Tibial nerve (tissue), 4 donors: ENCODE data around the gene PSMB11. TPM values are rescaled to one million over a fixed set of nuclear protein-coding genes. Genes with fewer than 3 reads are reported as not detected.
"Not testable (repeated sequence)": the region's sequence is repeated elsewhere in the genome, so short reads cannot be mapped to it uniquely, and the experiment has no call there.

Source experiments
- DNase-seq, 2 donors: peaks; one replicate each; pipeline ENCODE4 v3.0.0-alpha.2; 2019; ENCODE audit warnings: low spot score in 2 of 2
- H3K27ac ChIP-seq, 4 donors: fragments of 200-600 bp; sonication (generic) in 3 of 4; one replicate each; pipeline ENCODE4 v1.5.1; 2017 to 2019; ENCODE audit warnings: mild to moderate bottlenecking in 1 of 4
- H3K27me3 ChIP-seq, 2 donors: fragments of 200-600 bp; sonication (generic) in 1 of 2; one replicate each; pipeline versions ENCODE4 v1.5.1 to v1.6.0; 2017 to 2019
- H3K36me3 ChIP-seq, 3 donors: fragments of 200-600 bp; sonication (generic); one replicate each; pipeline ENCODE4 v1.5.1; 2018 to 2019
- H3K4me1 ChIP-seq, 4 donors: fragments of 200-600 bp; sonication (generic) in 3 of 4; one replicate each; pipeline ENCODE4 v1.5.1; 2017 to 2019
- H3K4me3 ChIP-seq, 4 donors: fragments of 200-600 bp; sonication (generic) in 3 of 4; one replicate each; pipeline ENCODE4 v1.5.1; 2017 to 2019; ENCODE audit warnings: mild to moderate bottlenecking in 1 of 4, moderate library complexity in 1 of 4
- H3K9me3 ChIP-seq, 4 donors: fragments of 200-600 bp; sonication (generic) in 3 of 4; one replicate each; pipeline ENCODE4 v1.5.1; 2017 to 2019
- EP300 ChIP-seq, 2 donors: sonication (generic); formaldehyde crosslinking; IDR thresholded peaks; one replicate each; pipeline ENCODE4 v1.6.1; 2017; ENCODE audit warnings: antibody characterized with exemption in 2 of 2, mild to moderate bottlenecking in 1 of 2
- POLR2A ChIP-seq, 2 donors: fragments of 450-650 bp; IDR thresholded peaks; one replicate each; pipeline ENCODE4 v1.6.1; 2017; ENCODE audit warnings: antibody characterized with exemption in 2 of 2, mild to moderate bottlenecking in 2 of 2, moderate library complexity in 2 of 2
- WGBS, 2 donors: methylation state at CpG; one replicate each; pipeline ENCODE4 v1.1.5; 2018; 5-methylcytosine and 5-hydroxymethylcytosine counted together
- total RNA-seq, 4 donors: library from RNA; depleted of rRNA; stranded (reverse); fragments of >200 nt; gene quantifications; one replicate each; pipeline ENCODE4 v1.1.0, GENCODE V29; 2016
- TF ChIP-seq, protein P1 (sequence below), 5 experiments: fragments of 200-600 bp in 3 of 5; fragments of 450-650 bp in 2 of 5; sonication (generic) in 3 of 5; IDR thresholded peaks; one replicate each; pipeline ENCODE4 v1.5.1; 2016 to 2019; ENCODE audit warnings: antibody characterized with exemption in 5 of 5, mild to moderate bottlenecking in 3 of 5, moderate library complexity in 2 of 5

Gene PSMB11
- total RNA-seq, 4 donors from 2014 or later = not detected

GRCh38 chr14:23002592-23002991, 39.4 kb upstream of the PSMB11 start:
- no peak overlapping the region for H3K4me3 ChIP-seq
- peaks cover 0 to 17% (median 0%) of the 10 kb centered on the region in 3 donors for H3K36me3 ChIP-seq
- no peaks in the 10 kb centered on the region for H3K9me3 ChIP-seq
- peaks cover 0 to 11% (median 3%) of the 10 kb centered on the region in 4 donors for H3K4me1 ChIP-seq
- no peak overlapping the region for H3K27ac ChIP-seq
- DNase-seq = no peak
- TF ChIP-seq EP300 (IDR thresholded peaks at IDR 0.05) = no peak
- TF ChIP-seq, protein P1, sequence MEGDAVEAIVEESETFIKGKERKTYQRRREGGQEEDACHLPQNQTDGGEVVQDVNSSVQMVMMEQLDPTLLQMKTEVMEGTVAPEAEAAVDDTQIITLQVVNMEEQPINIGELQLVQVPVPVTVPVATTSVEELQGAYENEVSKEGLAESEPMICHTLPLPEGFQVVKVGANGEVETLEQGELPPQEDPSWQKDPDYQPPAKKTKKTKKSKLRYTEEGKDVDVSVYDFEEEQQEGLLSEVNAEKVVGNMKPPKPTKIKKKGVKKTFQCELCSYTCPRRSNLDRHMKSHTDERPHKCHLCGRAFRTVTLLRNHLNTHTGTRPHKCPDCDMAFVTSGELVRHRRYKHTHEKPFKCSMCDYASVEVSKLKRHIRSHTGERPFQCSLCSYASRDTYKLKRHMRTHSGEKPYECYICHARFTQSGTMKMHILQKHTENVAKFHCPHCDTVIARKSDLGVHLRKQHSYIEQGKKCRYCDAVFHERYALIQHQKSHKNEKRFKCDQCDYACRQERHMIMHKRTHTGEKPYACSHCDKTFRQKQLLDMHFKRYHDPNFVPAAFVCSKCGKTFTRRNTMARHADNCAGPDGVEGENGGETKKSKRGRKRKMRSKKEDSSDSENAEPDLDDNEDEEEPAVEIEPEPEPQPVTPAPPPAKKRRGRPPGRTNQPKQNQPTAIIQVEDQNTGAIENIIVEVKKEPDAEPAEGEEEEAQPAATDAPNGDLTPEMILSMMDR (IDR thresholded peaks at IDR 0.05) = no peak
- TF ChIP-seq POLR2A (IDR thresholded peaks at IDR 0.05) = no peak
- H3K27me3 ChIP-seq = no peaks in the 10 kb centered on the region
- 76 to 94% methylated on average over 3 of the region's 3 CpGs for WGBS, 2 donors

DNA sequence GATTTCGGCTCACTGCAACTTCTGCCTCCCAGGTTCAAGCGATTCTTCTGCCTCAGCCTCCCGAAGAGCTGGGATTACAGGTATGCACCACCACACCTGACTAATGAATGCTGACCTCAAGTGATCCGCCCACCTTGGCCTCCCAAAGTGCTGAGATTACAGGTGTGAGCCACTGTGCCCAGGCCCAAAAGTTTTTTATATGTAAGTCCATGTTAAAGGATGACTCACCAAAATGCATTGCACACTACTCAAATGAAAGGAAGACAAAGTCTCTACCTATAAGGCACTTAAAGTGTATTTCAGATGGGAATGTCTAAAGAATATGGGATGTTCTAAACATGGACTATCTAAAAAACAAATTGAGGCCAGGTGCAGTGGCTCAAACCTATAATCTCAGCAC, 37.7 kb upstream of the PSMB11 start:
- not testable (repeated sequence) for H3K27me3 ChIP-seq, H3K27ac ChIP-seq, H3K36me3 ChIP-seq, H3K4me3 ChIP-seq, H3K9me3 ChIP-seq, DNase-seq
- WGBS, 2 donors = 94 to 95% methylated on average over 4 of the region's 4 CpGs
- peaks cover 0 to 25% (median 5%) of the 10 kb centered on the region in 4 donors for H3K4me1 ChIP-seq

DNA sequence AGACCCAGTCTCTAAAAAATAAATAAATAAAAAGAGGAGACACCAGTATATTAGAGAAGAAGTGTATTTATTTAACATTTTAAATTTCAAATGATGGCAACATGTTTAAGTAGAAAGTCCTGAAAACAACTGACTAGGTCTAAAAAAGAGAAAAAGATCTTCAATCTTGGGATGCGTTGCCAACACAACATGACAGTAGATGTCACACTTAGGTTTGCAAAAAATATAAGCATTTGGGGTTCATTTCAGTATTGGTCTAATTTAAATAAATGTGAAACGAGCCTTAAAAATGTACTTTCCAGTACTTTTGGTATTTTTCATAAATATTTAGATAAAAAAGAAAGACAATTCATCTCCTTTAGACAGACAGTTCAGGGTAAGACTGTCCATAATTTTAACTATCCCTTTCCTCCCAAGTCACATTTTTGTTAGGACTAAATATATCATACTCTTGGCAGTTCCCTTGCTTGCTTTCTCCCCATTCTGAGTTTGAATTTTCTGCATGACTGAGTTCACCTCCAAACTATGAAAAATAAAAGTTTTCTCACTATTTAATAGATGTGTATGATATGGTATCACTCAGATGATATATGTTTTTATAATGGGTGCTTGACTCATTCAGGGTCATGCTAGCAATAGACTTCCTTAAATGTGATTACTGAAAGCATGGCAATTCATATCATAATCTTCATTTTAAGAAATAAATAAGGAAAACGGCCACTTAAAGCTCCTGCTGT, 36.4 kb upstream of the PSMB11 start:
- H3K27ac ChIP-seq = peak overlapping the region in 3 of 4 donors; percentile 91 to 97 (median 96)
- 70 to 72% methylated on average over 3 of the region's 3 CpGs for WGBS, 2 donors

DNA sequence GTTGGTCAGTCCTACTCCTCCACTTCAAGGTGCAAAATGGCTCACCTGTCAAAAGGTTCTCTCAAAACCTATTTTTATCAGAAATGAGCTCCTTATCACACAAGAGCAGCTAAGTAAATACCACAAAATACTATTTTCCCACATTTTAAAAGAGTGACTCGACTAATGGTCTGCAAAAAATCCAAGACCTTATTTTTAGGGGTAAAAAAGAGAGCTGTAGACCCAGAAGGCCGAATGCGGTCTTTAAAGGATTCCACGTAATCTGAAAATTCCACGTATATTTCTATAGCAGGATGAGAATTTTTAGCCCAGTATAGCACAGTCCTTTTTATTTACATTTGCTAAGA, 35.9 kb upstream of the PSMB11 start:
- DNase-seq = no peak

More for the DNA sequence above, 36.4 kb upstream of the PSMB11 start:
- no peak for DNase-seq
- Histone ChIP-seq H3K4me1 (peaks cover 0 to 33% (median 5%) of the 10 kb centered on the region in 4 donors), H3K4me3 (no peak overlapping the region), H3K36me3 (no peaks in the 10 kb centered on the region), H3K9me3 (no peaks in the 10 kb centered on the region), H3K27me3 (no peaks in the 10 kb centered on the region)
- TF ChIP-seq, protein P1 (IDR thresholded peaks at IDR 0.05) = no peak
- TF ChIP-seq POLR2A (IDR thresholded peaks at IDR 0.05) = no peak
- no peak for TF ChIP-seq EP300 (IDR thresholded peaks at IDR 0.05)

GRCh38 chr14:23006544-23007419, 35.2 kb upstream of the PSMB11 start:
- H3K4me1 ChIP-seq = peaks cover 0 to 34% (median 5%) of the 10 kb centered on the region in 4 donors
- TF ChIP-seq POLR2A (IDR thresholded peaks at IDR 0.05) (peak; percentile 81 to 94), EP300 (IDR thresholded peaks at IDR 0.05) (peak; percentile 64 to 97)
- TF ChIP-seq, protein P1 (IDR thresholded peaks at IDR 0.05) = peak in 2 of 5 experiments; percentile 34 to 58
- peak; percentile 91 to 95 for DNase-seq
- no peaks in the 10 kb centered on the region for H3K9me3 ChIP-seq
- no peaks in the 10 kb centered on the region for H3K27me3 ChIP-seq
- peak overlapping the region; percentile 91 to 97 (median 96) for H3K27ac ChIP-seq
- 1% methylated on average over 44 to 51 of the region's 62 CpGs for WGBS, 2 donors
- H3K4me3 ChIP-seq = peak overlapping the region; percentile 78 to 90 (median 88)
- no peaks in the 10 kb centered on the region for H3K36me3 ChIP-seq

More for the DNA sequence above, 35.9 kb upstream of the PSMB11 start:
- H3K9me3 ChIP-seq = no peaks in the 10 kb centered on the region
- H3K27ac ChIP-seq = peak overlapping the region; percentile 91 to 97 (median 96)
- peak overlapping the region; percentile 78 to 90 (median 88) for H3K4me3 ChIP-seq
- TF ChIP-seq EP300 (IDR thresholded peaks at IDR 0.05) = no peak
- TF ChIP-seq, protein P1 (IDR thresholded peaks at IDR 0.05) = no peak
- TF ChIP-seq POLR2A (IDR thresholded peaks at IDR 0.05) = no peak
- no peaks in the 10 kb centered on the region for H3K27me3 ChIP-seq
- H3K36me3 ChIP-seq = no peaks in the 10 kb centered on the region
- 44 to 60% methylated on average over 5 of the region's 5 CpGs for WGBS, 2 donors
- peaks cover 0 to 34% (median 5%) of the 10 kb centered on the region in 4 donors for H3K4me1 ChIP-seq
